ENCODE measurements around the gene UFSP1. TPM values are rescaled to one million over a fixed set of nuclear protein-coding genes. Genes with fewer than 3 reads are reported as not detected.
"Not testable (repeated sequence)": the region's sequence is repeated elsewhere in the genome, so short reads cannot be mapped to it uniquely, and the experiment has no call there.

The UFSP1 gene
- 1 to 10 TPM; 3.2 to 3.6 (median 3.5) TPM for total RNA-seq (2021; fragmentation: NEBNext Ultra II Directional; extraction: Animal tissue kit (Norgen Biotek cat#: 25700))
- long read RNA-seq, transcript UFSP1-201 (1 exons, 996 nt) = major isoform, 6 of 6 reads
- long read RNA-seq, partial matches to known transcripts = 0 of 6 reads
- long read RNA-seq, other reads (novel, unspliced or antisense) = 0 of 6 reads

GRCh38 chr7:100888988-100889750 is at the start of gene UFSP1:
Gene UFSP1, minus strand, starts transcription at chr7:100889715. Its CDS starts 444 bp downstream, at chr7:100889271.
- Mint-ChIP-seq H3K4me3 (peak within 1 kb of the TSS; percentile 80), H3K36me3 (ENCODE audit: low read depth) (peaks cover 44% of the 10 kb centered on the region), H3K4me1 (ENCODE audit: low read depth) (peaks cover 34% of the 10 kb centered on the region), H3K27me3 (ENCODE audit: insufficient read depth) (peaks cover 9% of the 10 kb centered on the region), H3K9me3 (no peaks in the 10 kb centered on the region), H3K27ac (peak within 1 kb of the TSS; percentile 83)
- TF ChIP-seq CTCF (IDR thresholded peaks at IDR 0.05) = no peak; the same call in 1 of the 2 replicates
- no peak for DNase-seq

- H3K36me3 Mint-ChIP-seq (ENCODE audit: low read depth); H3K4me1 Mint-ChIP-seq (ENCODE audit: low read depth); H3K27ac Mint-ChIP-seq; H3K9me3 Mint-ChIP-seq; DNase-seq; H3K4me3 Mint-ChIP-seq: not testable (repeated sequence)
- peaks cover 20% of the 10 kb centered on the region for H3K27me3 Mint-ChIP-seq (ENCODE audit: insufficient read depth)
Measured at GRCh38 chr7:100936167-100936566, 46.7 kb upstream of the UFSP1 start.

GRCh38 chr7:100935381-100935780 is 45.9 kb upstream of the UFSP1 start:
- peaks cover 20% of the 10 kb centered on the region for H3K27me3 Mint-ChIP-seq (ENCODE audit: insufficient read depth)
- DNase-seq; H3K27ac Mint-ChIP-seq; H3K9me3 Mint-ChIP-seq; H3K4me3 Mint-ChIP-seq; H3K36me3 Mint-ChIP-seq (ENCODE audit: low read depth); H3K4me1 Mint-ChIP-seq (ENCODE audit: low read depth): not testable (repeated sequence)

GRCh38 chr7:100933734-100934133 is 44.2 kb upstream of the UFSP1 start:
- peaks cover 13% of the 10 kb centered on the region for H3K4me1 Mint-ChIP-seq (ENCODE audit: low read depth)
- H3K4me3 Mint-ChIP-seq = no peak overlapping the region
- H3K27ac Mint-ChIP-seq = no peak overlapping the region
- DNase-seq = no peak
- H3K27me3 Mint-ChIP-seq (ENCODE audit: insufficient read depth) = peaks cover 27% of the 10 kb centered on the region
- TF ChIP-seq CTCF (IDR thresholded peaks at IDR 0.05) = no peak
- peaks cover 6% of the 10 kb centered on the region; the same call in 1 of the 2 replicates for H3K36me3 Mint-ChIP-seq (ENCODE audit: low read depth)
- no peaks in the 10 kb centered on the region for H3K9me3 Mint-ChIP-seq

- H3K27ac Mint-ChIP-seq = no peak overlapping the region
- no peak overlapping the region for H3K4me3 Mint-ChIP-seq
- no peaks in the 10 kb centered on the region for H3K9me3 Mint-ChIP-seq
- H3K4me1 Mint-ChIP-seq (ENCODE audit: low read depth) = peaks cover 13% of the 10 kb centered on the region
- peaks cover 14% of the 10 kb centered on the region for H3K27me3 Mint-ChIP-seq (ENCODE audit: insufficient read depth)
- TF ChIP-seq CTCF (IDR thresholded peaks at IDR 0.05) = no peak
- peaks cover 6% of the 10 kb centered on the region; the same call in 1 of the 2 replicates for H3K36me3 Mint-ChIP-seq (ENCODE audit: low read depth)
- DNase-seq = no peak
Measured at GRCh38 chr7:100929808-100930174, 40.3 kb upstream of the UFSP1 start.

- H3K36me3 Mint-ChIP-seq (ENCODE audit: low read depth); H3K27ac Mint-ChIP-seq; H3K4me1 Mint-ChIP-seq (ENCODE audit: low read depth); H3K4me3 Mint-ChIP-seq; DNase-seq; H3K9me3 Mint-ChIP-seq: not testable (repeated sequence)
- peaks cover 15% of the 10 kb centered on the region for H3K27me3 Mint-ChIP-seq (ENCODE audit: insufficient read depth)
Measured at GRCh38 chr7:100923616-100924015, 34.1 kb upstream of the UFSP1 start.

GRCh38 chr7:100921039-100921438 is 31.5 kb upstream of the UFSP1 start:
- no peak overlapping the region for H3K4me3 Mint-ChIP-seq
- H3K27ac Mint-ChIP-seq = no peak overlapping the region
- H3K9me3 Mint-ChIP-seq = no peaks in the 10 kb centered on the region
- no peak for DNase-seq
- no peak for TF ChIP-seq CTCF (IDR thresholded peaks at IDR 0.05)
- peaks cover 18% of the 10 kb centered on the region for H3K27me3 Mint-ChIP-seq (ENCODE audit: insufficient read depth)
- no peaks in the 10 kb centered on the region for H3K36me3 Mint-ChIP-seq (ENCODE audit: low read depth)
- peaks cover 6% of the 10 kb centered on the region; the same call in 1 of the 2 replicates for H3K4me1 Mint-ChIP-seq (ENCODE audit: low read depth)

GRCh38 chr7:100919779-100920437 is 30.4 kb upstream of the UFSP1 start:
- H3K27ac Mint-ChIP-seq; H3K36me3 Mint-ChIP-seq (ENCODE audit: low read depth); H3K4me1 Mint-ChIP-seq (ENCODE audit: low read depth); H3K4me3 Mint-ChIP-seq; H3K9me3 Mint-ChIP-seq; DNase-seq: not testable (repeated sequence)
- H3K27me3 Mint-ChIP-seq (ENCODE audit: insufficient read depth) = peaks cover 18% of the 10 kb centered on the region

- peaks cover 18% of the 10 kb centered on the region for H3K27me3 Mint-ChIP-seq (ENCODE audit: insufficient read depth)
- H3K27ac Mint-ChIP-seq; H3K4me3 Mint-ChIP-seq; H3K9me3 Mint-ChIP-seq; H3K4me1 Mint-ChIP-seq (ENCODE audit: low read depth); H3K36me3 Mint-ChIP-seq (ENCODE audit: low read depth); DNase-seq: not testable (repeated sequence)
Measured at GRCh38 chr7:100919335-100919734, 29.8 kb upstream of the UFSP1 start.
